Measurements from ENCODE around the gene TRIM56.

GRCh38 chr7:101097561-101097960 is 12.3 kb downstream of the TRIM56 start:
- TF ChIP-seq CTCF (IDR thresholded peaks at IDR 0.05) (no peak), EZH2phosphoT487 (IDR thresholded peaks at IDR 0.05) (no peak)
